GM12874 (cell line): Measurements from ENCODE around the gene PARP15.

Source experiments
- TF ChIP-seq, protein P1 (sequence below): IDR thresholded peaks from 2 replicates; pipeline ENCODE4 v1.5.1; 2011; ENCODE audit warnings: low read depth, mild to moderate bottlenecking, control low read depth, low read length, moderate library complexity; ENCODE audit not compliant: insufficient read depth

Gene PARP15

DNA sequence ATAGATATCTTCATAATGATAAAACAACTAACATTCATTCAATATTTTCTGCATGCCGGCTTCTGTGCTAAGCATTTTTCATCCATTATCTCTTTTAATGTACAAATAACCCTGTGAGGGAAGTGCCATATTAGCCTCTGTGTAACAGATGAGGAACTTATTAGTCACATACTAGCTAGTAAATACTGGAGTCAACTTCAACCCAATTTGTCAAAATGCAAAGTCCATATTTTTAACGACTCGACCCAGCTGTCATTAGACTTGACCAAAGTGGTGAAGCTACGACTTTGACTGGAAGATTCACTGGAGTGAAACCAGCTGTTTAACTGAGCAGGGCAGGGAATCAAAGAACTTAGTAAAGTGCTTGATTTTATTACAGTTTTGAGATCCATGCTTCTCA is 41.6 kb downstream of the PARP15 start:
- TF ChIP-seq, protein P1, sequence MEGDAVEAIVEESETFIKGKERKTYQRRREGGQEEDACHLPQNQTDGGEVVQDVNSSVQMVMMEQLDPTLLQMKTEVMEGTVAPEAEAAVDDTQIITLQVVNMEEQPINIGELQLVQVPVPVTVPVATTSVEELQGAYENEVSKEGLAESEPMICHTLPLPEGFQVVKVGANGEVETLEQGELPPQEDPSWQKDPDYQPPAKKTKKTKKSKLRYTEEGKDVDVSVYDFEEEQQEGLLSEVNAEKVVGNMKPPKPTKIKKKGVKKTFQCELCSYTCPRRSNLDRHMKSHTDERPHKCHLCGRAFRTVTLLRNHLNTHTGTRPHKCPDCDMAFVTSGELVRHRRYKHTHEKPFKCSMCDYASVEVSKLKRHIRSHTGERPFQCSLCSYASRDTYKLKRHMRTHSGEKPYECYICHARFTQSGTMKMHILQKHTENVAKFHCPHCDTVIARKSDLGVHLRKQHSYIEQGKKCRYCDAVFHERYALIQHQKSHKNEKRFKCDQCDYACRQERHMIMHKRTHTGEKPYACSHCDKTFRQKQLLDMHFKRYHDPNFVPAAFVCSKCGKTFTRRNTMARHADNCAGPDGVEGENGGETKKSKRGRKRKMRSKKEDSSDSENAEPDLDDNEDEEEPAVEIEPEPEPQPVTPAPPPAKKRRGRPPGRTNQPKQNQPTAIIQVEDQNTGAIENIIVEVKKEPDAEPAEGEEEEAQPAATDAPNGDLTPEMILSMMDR: no peak

DNA sequence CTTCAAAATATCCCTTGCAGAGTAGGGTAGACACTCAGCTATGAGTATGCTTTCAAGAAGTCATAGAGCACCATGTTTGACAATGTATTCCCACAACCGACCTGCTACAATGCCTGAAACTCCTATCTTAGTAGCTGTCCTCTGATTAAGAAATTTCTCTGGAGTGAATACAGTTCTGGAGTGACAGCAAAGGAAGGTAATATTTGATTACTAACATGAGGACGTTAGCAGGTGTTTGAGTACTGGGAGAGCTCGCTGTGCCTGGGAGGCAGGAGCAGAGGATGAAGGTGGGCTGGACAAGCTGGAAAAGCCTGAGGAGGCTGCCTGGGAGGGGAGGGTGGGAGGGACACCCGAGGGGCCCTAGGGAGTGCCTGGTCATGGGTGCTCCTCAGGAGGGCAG is 42.9 kb downstream of the PARP15 start:
- TF ChIP-seq, protein P1: no peak

GRCh38 chr3:122621112-122621511 is 43.7 kb downstream of the PARP15 start:
- TF ChIP-seq, protein P1: no peak

- TF ChIP-seq, protein P1: no peak
Observed at GRCh38 chr3:122623031-122623829, 45.8 kb downstream of the PARP15 start.

GRCh38 chr3:122626515-122627180 is 49.2 kb downstream of the PARP15 start:
- TF ChIP-seq, protein P1: no peak

GRCh38 chr3:122627301-122627700 is 49.9 kb downstream of the PARP15 start:
- TF ChIP-seq, protein P1: no peak

DNA sequence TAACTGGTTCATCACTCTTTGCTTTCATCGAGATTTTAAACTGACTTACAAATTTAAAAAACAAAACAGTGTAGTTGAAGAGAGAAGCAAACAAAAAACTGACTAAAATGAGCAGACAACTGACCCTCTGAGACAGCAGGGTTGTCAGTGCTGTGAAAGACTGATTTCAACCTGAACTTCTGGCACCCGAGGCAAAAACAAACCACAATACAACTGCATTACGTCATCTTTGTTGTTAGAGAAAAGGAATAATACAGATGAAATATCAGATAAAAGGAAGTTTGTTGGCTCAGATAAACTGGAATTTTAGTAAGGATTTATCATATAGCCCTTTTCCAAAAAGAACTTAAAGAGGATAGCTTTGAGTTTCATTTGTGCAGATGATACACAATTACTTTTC is 51.1 kb downstream of the PARP15 start:
- TF ChIP-seq, protein P1: no peak
